ENCODE measurements around the gene PLCD3. TPM values are rescaled to one million over a fixed set of nuclear protein-coding genes. Genes with fewer than 3 reads are reported as not detected.

PLCD3 gene
- total RNA-seq, 4 donors from 2014 or later, result 44.7 to 87.1 (median 58.3) TPM

- Histone ChIP-seq H3K4me1 (peaks cover 37% of the 10 kb centered on the region), H3K9me3 (no peaks in the 10 kb centered on the region), H3K4me3 (no peak overlapping the region), H3K27ac (no peak overlapping the region), H3K27me3 (no peaks in the 10 kb centered on the region), H3K36me3 (peaks cover 66% of the 10 kb centered on the region)
- TF ChIP-seq CTCF (IDR thresholded peaks at IDR 0.05), result no peak
- no peak for TF ChIP-seq POLR2A (IDR thresholded peaks at IDR 0.05)
- TF ChIP-seq EP300 (IDR thresholded peaks at IDR 0.05), result no peak
- TF ChIP-seq POLR2AphosphoS5 (IDR thresholded peaks at IDR 0.05), result no peak
- no peak for DNase-seq (ENCODE audit: low spot score in 2 of 2)
- WGBS, result 66% methylated on average over 5 of the region's 5 CpGs
These were observed 25.7 kb downstream of the PLCD3 start for GRCh38 chr17:45106582-45106981.

GRCh38 chr17:45106096-45106495 lies 26.2 kb downstream of the PLCD3 start:
- 81% methylated on average over 5 of the region's 5 CpGs for WGBS
- peaks cover 69% of the 10 kb centered on the region for H3K36me3 ChIP-seq
- peaks cover 37% of the 10 kb centered on the region for H3K4me1 ChIP-seq
- no peaks in the 10 kb centered on the region for H3K27me3 ChIP-seq
- no peak overlapping the region for H3K4me3 ChIP-seq
- DNase-seq (ENCODE audit: low spot score in 2 of 2), result no peak
- TF ChIP-seq CTCF (IDR thresholded peaks at IDR 0.05) (no peak), POLR2AphosphoS5 (IDR thresholded peaks at IDR 0.05) (no peak), POLR2A (IDR thresholded peaks at IDR 0.05) (no peak), EP300 (IDR thresholded peaks at IDR 0.05) (no peak)
- H3K27ac ChIP-seq, result no peak overlapping the region
- no peaks in the 10 kb centered on the region for H3K9me3 ChIP-seq

GRCh38 chr17:45104907-45105624 lies 27.2 kb downstream of the PLCD3 start:
- TF ChIP-seq EP300 (IDR thresholded peaks at IDR 0.05), result no peak
- H3K36me3 ChIP-seq, result peaks cover 75% of the 10 kb centered on the region
- no peak overlapping the region for H3K27ac ChIP-seq
- WGBS, result 50% methylated on average over 4 of the region's 17 CpGs
- H3K4me3 ChIP-seq, result no peak overlapping the region
- peaks cover 29% of the 10 kb centered on the region for H3K4me1 ChIP-seq
- H3K27me3 ChIP-seq, result no peaks in the 10 kb centered on the region
- no peaks in the 10 kb centered on the region for H3K9me3 ChIP-seq
- DNase-seq (ENCODE audit: low spot score in 2 of 2), result no peak

GRCh38 chr17:45104497-45104896 lies 27.8 kb downstream of the PLCD3 start:
- Histone ChIP-seq H3K9me3 (no peaks in the 10 kb centered on the region), H3K4me3 (no peak overlapping the region), H3K27me3 (no peaks in the 10 kb centered on the region), H3K27ac (no peak overlapping the region), H3K4me1 (peaks cover 29% of the 10 kb centered on the region), H3K36me3 (peaks cover 81% of the 10 kb centered on the region)
- no peak for TF ChIP-seq EP300 (IDR thresholded peaks at IDR 0.05)
- no peak for TF ChIP-seq POLR2AphosphoS5 (IDR thresholded peaks at IDR 0.05)
- no peak for TF ChIP-seq CTCF (IDR thresholded peaks at IDR 0.05)
- TF ChIP-seq POLR2A (IDR thresholded peaks at IDR 0.05), result no peak
- WGBS, result 90% methylated on average over 6 of the region's 6 CpGs
- no peak for DNase-seq (ENCODE audit: low spot score in 2 of 2)

GRCh38 chr17:45104029-45104428 lies 28.3 kb downstream of the PLCD3 start:
- no peaks in the 10 kb centered on the region for H3K27me3 ChIP-seq
- H3K36me3 ChIP-seq, result peaks cover 84% of the 10 kb centered on the region
- no peak overlapping the region for H3K4me3 ChIP-seq
- 80% methylated on average over 5 of the region's 8 CpGs for WGBS
- no peak for TF ChIP-seq EP300 (IDR thresholded peaks at IDR 0.05)
- TF ChIP-seq CTCF (IDR thresholded peaks at IDR 0.05), result no peak
- no peak for TF ChIP-seq POLR2AphosphoS5 (IDR thresholded peaks at IDR 0.05)
- TF ChIP-seq POLR2A (IDR thresholded peaks at IDR 0.05), result no peak
- H3K27ac ChIP-seq, result no peak overlapping the region
- no peak for DNase-seq (ENCODE audit: low spot score in 2 of 2)
- peaks cover 29% of the 10 kb centered on the region for H3K4me1 ChIP-seq
- no peaks in the 10 kb centered on the region for H3K9me3 ChIP-seq

Data from suprapubic skin (tissue), 4 donors.